Measurements from ENCODE around the gene XCL2.

XCL2 gene

DNA sequence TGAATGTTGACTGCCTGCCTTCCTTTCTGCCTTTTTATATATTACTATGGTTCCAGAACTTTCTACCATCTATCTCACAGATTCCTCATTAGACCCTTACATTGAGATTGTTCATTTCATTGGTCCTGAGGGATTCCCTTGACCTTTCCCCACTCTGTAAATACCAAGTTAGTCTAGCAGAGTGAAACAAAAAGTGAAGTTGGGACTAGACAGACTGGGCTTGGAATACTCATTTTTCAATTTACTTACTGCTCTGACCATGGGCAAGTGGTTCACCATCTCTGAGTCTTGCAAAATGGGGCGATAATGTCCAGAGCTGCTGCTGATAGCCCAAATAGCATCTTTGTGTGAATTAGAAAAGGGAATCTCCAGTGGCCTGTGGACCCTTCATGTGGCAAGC is 38.8 kb downstream of the XCL2 start:
- H3K4me3 ChIP-seq (ENCODE audit: low read length in 2 of 2), result no peak overlapping the region
- peaks cover 0 to under 1% of the 10 kb centered on the region in 2 donors for H3K4me1 ChIP-seq (ENCODE audit: control insufficient read depth in 2 of 2, insufficient read depth in 2 of 2, low read length in 2 of 2)
- H3K36me3 ChIP-seq (ENCODE audit: control insufficient read depth in 2 of 2, insufficient read depth in 2 of 2, low read length in 2 of 2), result no peaks in the 10 kb centered on the region
- no peaks in the 10 kb centered on the region for H3K27me3 ChIP-seq (ENCODE audit: control insufficient read depth in 2 of 2, insufficient read depth in 2 of 2, low read length in 2 of 2)
- no peak overlapping the region for H3K9ac ChIP-seq (ENCODE audit: low read depth in 1 of 2, low read length in 2 of 2)
- no peak overlapping the region for H3K27ac ChIP-seq (ENCODE audit: low read depth in 2 of 2, low read length in 2 of 2)
- no peaks in the 10 kb centered on the region for H3K9me3 ChIP-seq (ENCODE audit: control insufficient read depth in 2 of 2, low read length in 2 of 2)

DNA sequence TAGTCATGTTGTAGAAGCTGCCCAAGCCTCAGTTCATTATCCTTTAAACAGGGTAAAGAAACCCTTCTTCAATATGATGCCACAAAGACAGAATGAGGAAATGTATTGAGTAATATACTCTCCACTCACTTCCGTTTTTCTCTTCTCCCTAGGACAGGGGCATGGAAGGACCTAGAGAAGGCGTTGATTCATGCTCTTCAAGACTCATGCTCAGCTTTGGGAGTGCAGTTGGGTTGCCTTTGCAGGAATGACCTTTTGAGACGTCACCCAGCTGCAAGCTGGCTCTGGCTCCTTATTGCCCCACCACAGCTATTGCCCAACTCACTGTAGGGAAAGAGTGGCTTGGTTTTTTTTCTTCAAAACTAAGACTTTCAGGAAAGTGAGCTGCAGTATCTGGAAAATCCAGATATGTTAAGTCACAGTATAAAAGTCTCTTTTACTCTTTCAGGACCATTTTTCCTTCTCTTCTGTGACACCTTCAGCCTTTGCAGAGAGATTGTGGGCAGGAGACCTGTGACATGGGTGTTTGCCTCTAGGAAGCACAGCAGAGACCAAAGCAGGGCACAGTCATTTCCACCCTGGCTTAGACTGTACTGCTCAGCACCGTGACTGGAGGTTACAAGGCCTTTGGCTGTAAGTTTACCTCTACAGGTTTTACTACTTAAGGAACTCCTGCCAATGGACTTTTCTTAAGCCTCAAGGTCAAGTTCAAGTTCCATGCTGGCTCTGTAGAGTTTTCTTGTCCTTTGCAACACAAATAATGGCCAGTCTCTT is 39.5 kb downstream of the XCL2 start:
- Histone ChIP-seq H3K27ac (ENCODE audit: low read depth in 2 of 2, low read length in 2 of 2) (no peak overlapping the region), H3K4me3 (ENCODE audit: low read length in 2 of 2) (no peak overlapping the region)

DNA sequence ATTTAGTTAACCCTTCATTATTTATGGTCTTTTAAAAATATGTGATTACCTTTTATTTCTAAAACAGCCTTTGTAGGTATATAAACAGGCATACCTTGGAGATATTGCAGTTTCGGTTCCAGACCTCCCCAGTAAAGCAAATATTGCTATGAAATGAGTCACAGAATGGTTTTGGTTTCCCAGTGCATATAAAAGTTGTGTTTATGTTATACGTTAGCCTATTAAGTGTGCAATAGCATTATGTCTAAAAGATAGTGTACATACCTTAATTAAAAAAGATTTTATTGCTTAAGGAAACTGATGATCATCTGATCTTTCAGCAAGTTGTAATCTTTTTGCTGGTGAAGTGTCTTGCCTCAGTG is 44.1 kb downstream of the XCL2 start:
- Histone ChIP-seq H3K9ac (ENCODE audit: low read depth in 1 of 2, low read length in 2 of 2) (no peak overlapping the region), H3K36me3 (ENCODE audit: control insufficient read depth in 2 of 2, insufficient read depth in 2 of 2, low read length in 2 of 2) (no peaks in the 10 kb centered on the region), H3K4me3 (ENCODE audit: low read length in 2 of 2) (no peak overlapping the region), H3K27ac (ENCODE audit: low read depth in 2 of 2, low read length in 2 of 2) (no peak overlapping the region), H3K27me3 (ENCODE audit: control insufficient read depth in 2 of 2, insufficient read depth in 2 of 2, low read length in 2 of 2) (no peaks in the 10 kb centered on the region), H3K4me1 (ENCODE audit: control insufficient read depth in 2 of 2, insufficient read depth in 2 of 2, low read length in 2 of 2) (peaks cover 0 to 24% of the 10 kb centered on the region in 2 donors), H3K9me3 (ENCODE audit: control insufficient read depth in 2 of 2, low read length in 2 of 2) (no peaks in the 10 kb centered on the region)

More for the DNA sequence above, 39.5 kb downstream of the XCL2 start:
- no peaks in the 10 kb centered on the region for H3K36me3 ChIP-seq (ENCODE audit: control insufficient read depth in 2 of 2, insufficient read depth in 2 of 2, low read length in 2 of 2)
- H3K9me3 ChIP-seq (ENCODE audit: control insufficient read depth in 2 of 2, low read length in 2 of 2), result no peaks in the 10 kb centered on the region
- peaks cover 0 to 6% of the 10 kb centered on the region in 2 donors for H3K4me1 ChIP-seq (ENCODE audit: control insufficient read depth in 2 of 2, insufficient read depth in 2 of 2, low read length in 2 of 2)
- H3K27me3 ChIP-seq (ENCODE audit: control insufficient read depth in 2 of 2, insufficient read depth in 2 of 2, low read length in 2 of 2), result no peaks in the 10 kb centered on the region
- H3K9ac ChIP-seq (ENCODE audit: low read depth in 1 of 2, low read length in 2 of 2), result no peak overlapping the region

DNA sequence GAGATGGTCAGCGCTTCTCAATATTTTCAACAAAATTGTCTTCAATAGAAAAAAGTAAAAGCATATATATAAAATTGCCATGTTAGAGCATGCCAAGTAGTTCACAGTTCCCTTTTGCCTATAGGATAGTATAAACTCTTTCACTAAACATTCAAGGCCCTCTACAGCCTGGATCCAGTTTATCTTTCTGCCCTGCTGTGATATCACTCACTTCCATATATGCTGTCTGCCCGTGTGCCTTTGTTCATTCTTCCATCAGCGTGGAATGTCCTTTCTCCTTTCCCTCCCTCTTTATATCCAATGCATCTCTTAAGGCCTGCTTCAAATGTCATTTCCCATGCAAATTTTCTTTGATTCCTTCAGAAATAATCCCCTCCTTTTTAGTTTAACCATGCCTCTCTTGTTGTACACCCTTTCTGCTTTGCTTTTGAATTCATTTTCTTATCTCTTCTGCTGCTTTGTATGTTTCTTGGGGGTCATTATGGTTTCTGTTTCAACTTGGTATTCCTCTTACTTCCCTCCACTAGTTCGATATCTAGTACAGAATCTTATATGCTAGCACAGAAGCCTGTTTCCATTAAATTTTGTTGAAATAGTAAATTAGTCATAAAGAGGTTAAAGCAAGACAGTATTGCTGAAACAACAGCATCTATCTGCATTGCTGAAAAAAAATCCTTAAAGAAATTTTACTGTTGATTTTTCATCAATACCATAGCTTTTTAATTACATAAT is 44.7 kb downstream of the XCL2 start:
- H3K27ac ChIP-seq (ENCODE audit: low read depth in 2 of 2, low read length in 2 of 2), result no peak overlapping the region
- no peaks in the 10 kb centered on the region for H3K9me3 ChIP-seq (ENCODE audit: control insufficient read depth in 2 of 2, low read length in 2 of 2)
- no peaks in the 10 kb centered on the region for H3K27me3 ChIP-seq (ENCODE audit: control insufficient read depth in 2 of 2, insufficient read depth in 2 of 2, low read length in 2 of 2)
- no peak overlapping the region for H3K4me3 ChIP-seq (ENCODE audit: low read length in 2 of 2)
- no peaks in the 10 kb centered on the region for H3K36me3 ChIP-seq (ENCODE audit: control insufficient read depth in 2 of 2, insufficient read depth in 2 of 2, low read length in 2 of 2)
- H3K4me1 ChIP-seq (ENCODE audit: control insufficient read depth in 2 of 2, insufficient read depth in 2 of 2, low read length in 2 of 2), result peaks cover 0 to 24% of the 10 kb centered on the region in 2 donors
- H3K9ac ChIP-seq (ENCODE audit: low read depth in 1 of 2, low read length in 2 of 2), result no peak overlapping the region

DNA sequence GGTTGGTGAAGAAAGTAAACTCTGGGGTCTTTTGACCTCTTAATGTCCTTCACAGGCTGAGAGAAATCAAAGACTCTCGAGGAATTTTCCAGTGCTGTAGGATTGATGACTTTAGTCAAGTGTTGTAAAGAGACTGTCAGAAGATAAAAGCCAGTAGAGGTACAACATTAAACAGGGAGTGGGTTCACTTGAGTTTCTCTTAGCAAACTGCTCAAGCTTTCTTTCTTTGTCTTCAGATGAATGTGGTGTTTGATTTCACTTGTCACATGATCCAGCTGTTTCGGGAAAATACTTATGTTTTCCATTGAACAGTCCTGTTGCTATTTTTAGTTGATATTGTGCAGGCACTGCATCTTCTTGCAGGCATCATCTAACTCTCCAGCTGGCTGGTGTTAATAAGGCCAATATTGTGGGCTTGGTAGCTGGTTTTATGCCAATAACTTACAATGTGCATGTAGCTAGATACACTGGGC is 45.6 kb downstream of the XCL2 start:
- Histone ChIP-seq H3K9me3 (ENCODE audit: control insufficient read depth in 2 of 2, low read length in 2 of 2) (no peaks in the 10 kb centered on the region), H3K27ac (ENCODE audit: low read depth in 2 of 2, low read length in 2 of 2) (no peak overlapping the region), H3K27me3 (ENCODE audit: control insufficient read depth in 2 of 2, insufficient read depth in 2 of 2, low read length in 2 of 2) (no peaks in the 10 kb centered on the region), H3K4me3 (ENCODE audit: low read length in 2 of 2) (no peak overlapping the region), H3K4me1 (ENCODE audit: control insufficient read depth in 2 of 2, insufficient read depth in 2 of 2, low read length in 2 of 2) (peaks cover 0 to 24% of the 10 kb centered on the region in 2 donors), H3K9ac (ENCODE audit: low read depth in 1 of 2, low read length in 2 of 2) (no peak overlapping the region), H3K36me3 (ENCODE audit: control insufficient read depth in 2 of 2, insufficient read depth in 2 of 2, low read length in 2 of 2) (no peaks in the 10 kb centered on the region)

DNA sequence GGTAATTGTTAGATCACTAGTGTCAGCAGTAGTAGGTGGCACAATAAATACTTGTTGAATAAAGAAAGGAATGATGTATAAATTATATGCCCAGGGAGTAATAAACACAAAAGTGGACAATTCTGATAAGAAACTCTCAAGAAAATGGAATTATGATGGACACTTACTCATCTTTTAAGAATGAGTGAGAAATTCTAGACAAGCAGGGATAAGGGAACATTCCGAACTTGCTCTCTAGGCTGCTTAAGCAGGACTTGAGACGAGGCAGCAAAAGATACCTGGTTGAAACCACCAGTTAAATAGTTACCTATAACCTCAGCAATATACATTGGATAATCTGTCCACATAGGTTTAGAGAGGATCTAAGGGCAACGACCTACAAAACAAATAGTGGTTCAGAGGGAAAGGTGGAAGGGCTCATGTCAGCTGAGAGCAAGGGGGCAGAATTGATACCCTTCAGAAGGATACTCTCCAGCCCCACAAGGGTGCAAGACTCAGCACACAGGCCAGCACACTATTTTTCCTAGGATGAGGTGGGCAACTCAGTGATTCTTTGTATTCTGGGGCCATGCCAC is 46.3 kb downstream of the XCL2 start:
- Histone ChIP-seq H3K36me3 (ENCODE audit: control insufficient read depth in 2 of 2, insufficient read depth in 2 of 2, low read length in 2 of 2) (no peaks in the 10 kb centered on the region), H3K9me3 (ENCODE audit: control insufficient read depth in 2 of 2, low read length in 2 of 2) (no peaks in the 10 kb centered on the region), H3K9ac (ENCODE audit: low read depth in 1 of 2, low read length in 2 of 2) (no peak overlapping the region), H3K27ac (ENCODE audit: low read depth in 2 of 2, low read length in 2 of 2) (no peak overlapping the region), H3K4me3 (ENCODE audit: low read length in 2 of 2) (no peak overlapping the region), H3K4me1 (ENCODE audit: control insufficient read depth in 2 of 2, insufficient read depth in 2 of 2, low read length in 2 of 2) (peaks cover 0 to 24% of the 10 kb centered on the region in 2 donors), H3K27me3 (ENCODE audit: control insufficient read depth in 2 of 2, insufficient read depth in 2 of 2, low read length in 2 of 2) (no peaks in the 10 kb centered on the region)

DNA sequence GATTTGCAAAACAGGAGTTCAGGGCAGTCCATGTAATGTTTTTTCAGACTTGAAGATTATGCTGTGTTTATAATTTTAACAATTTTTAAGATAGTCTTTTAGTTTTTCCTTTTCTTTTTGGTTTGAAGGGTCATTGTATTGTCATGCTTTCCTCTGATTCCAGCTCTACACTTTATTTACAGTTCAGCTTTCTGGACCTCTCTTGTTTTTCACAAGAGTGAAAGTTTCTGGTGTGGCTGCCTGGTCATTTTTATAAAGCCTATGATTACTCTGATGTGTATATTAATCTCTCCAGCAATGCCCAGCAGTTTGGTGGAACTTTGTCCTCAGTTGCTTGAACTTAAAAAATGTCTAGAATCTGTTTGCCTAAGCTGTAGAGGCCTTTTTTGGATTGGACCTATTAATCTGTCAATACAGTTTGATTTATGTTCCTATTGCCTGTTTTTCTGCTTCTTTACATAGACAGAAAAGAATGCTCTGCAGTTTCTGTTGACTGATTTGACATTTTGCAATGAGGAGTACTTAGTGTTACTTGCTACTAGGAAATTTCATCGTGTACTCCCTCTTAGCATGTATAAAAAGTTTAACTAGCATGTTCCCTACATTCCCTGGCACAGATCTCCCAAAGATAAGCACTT is 52.2 kb downstream of the XCL2 start:
- Histone ChIP-seq H3K27ac (ENCODE audit: low read depth in 2 of 2, low read length in 2 of 2) (peak overlapping the region in 1 of 2 donors; percentile 17), H3K9ac (ENCODE audit: low read depth in 1 of 2, low read length in 2 of 2) (no peak overlapping the region), H3K36me3 (ENCODE audit: control insufficient read depth in 2 of 2, insufficient read depth in 2 of 2, low read length in 2 of 2) (no peaks in the 10 kb centered on the region), H3K4me1 (ENCODE audit: control insufficient read depth in 2 of 2, insufficient read depth in 2 of 2, low read length in 2 of 2) (peaks cover 0 to 8% of the 10 kb centered on the region in 2 donors), H3K4me3 (ENCODE audit: low read length in 2 of 2) (no peak overlapping the region), H3K27me3 (ENCODE audit: control insufficient read depth in 2 of 2, insufficient read depth in 2 of 2, low read length in 2 of 2) (no peaks in the 10 kb centered on the region), H3K9me3 (ENCODE audit: control insufficient read depth in 2 of 2, low read length in 2 of 2) (no peaks in the 10 kb centered on the region)

All from mucosa of rectum (tissue), 2 donors.